Activated naive CD8-positive, alpha-beta T cell (primary cell): ENCODE results near the gene PTPRU.
"Not testable (repeated sequence)": the region's sequence is repeated elsewhere in the genome, so short reads cannot be mapped to it uniquely, and the experiment has no call there.

ENCODE experiments used
- H3K27ac Mint-ChIP-seq: one replicate; pipeline ENCODE4 v1.8.0; 2021; ENCODE audit warnings: mixed read lengths
- H3K27me3 Mint-ChIP-seq: one replicate; pipeline ENCODE4 v1.8.0; 2021; ENCODE audit warnings: mixed read lengths
- H3K36me3 Mint-ChIP-seq: one replicate; pipeline ENCODE4 v1.8.0; 2021; ENCODE audit warnings: mixed read lengths
- H3K4me1 Mint-ChIP-seq: one replicate; pipeline ENCODE4 v1.8.0; 2021; ENCODE audit warnings: low read depth, mixed read lengths
- H3K4me3 Mint-ChIP-seq: one replicate; pipeline ENCODE4 v1.8.0; 2021; ENCODE audit warnings: mild to moderate bottlenecking, mixed read lengths
- H3K9me3 Mint-ChIP-seq: one replicate; pipeline ENCODE4 v1.8.0; 2021; ENCODE audit warnings: low read depth, mixed read lengths

The PTPRU gene

DNA sequence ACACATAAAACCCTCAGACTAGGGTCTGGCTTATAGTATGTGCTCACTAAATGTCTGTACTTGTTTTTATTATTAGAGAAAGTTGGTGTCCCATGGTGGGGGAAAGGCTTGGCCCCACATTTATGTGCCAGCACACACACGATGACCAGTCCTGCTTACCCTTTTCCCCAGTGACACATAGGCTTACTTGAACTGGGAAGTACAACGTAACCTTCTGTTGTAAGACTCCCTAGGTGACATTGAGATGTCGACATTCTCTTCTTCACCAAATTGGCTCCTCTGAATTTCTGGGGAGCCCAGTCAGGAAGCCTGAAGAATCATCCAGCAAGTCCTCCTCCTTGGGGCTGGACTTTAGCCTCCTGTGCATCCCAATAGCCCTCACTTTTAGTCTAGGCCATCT, 3.9 kb upstream of the PTPRU start:
- H3K4me1 Mint-ChIP-seq: peaks cover 33% of the 10 kb centered on the region
- no peaks in the 10 kb centered on the region for H3K36me3 Mint-ChIP-seq
- no peak overlapping the region for H3K4me3 Mint-ChIP-seq

DNA sequence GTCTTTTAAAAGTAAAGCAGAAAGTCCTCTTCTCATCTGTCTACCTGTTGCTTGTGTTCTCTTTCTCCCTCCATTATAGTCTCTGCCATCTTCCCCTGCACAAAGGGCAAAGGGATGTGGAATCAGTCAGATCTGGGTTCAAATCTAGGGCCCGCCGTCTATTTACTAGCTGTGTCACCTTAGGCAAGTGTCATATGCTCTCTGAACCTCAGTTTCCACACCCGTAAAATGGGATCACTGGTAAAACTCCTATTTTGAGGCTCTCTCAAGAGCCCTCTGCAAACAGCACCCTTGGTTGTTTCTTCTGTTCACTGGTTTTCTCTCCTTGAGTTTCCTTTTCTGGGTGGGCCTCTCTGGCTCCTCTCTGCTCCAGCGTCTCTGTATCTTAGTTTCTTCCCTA, 2.6 kb upstream of the PTPRU start:
- Mint-ChIP-seq H3K36me3 (no peaks in the 10 kb centered on the region), H3K4me1 (peaks cover 34% of the 10 kb centered on the region), H3K27ac (no peak overlapping the region), H3K9me3 (no peaks in the 10 kb centered on the region), H3K27me3 (peaks cover 15% of the 10 kb centered on the region), H3K4me3 (no peak overlapping the region)

More for the DNA sequence above, 3.9 kb upstream of the PTPRU start:
- Mint-ChIP-seq H3K27me3 (peaks cover 11% of the 10 kb centered on the region), H3K9me3 (no peaks in the 10 kb centered on the region), H3K27ac (no peak overlapping the region)

DNA sequence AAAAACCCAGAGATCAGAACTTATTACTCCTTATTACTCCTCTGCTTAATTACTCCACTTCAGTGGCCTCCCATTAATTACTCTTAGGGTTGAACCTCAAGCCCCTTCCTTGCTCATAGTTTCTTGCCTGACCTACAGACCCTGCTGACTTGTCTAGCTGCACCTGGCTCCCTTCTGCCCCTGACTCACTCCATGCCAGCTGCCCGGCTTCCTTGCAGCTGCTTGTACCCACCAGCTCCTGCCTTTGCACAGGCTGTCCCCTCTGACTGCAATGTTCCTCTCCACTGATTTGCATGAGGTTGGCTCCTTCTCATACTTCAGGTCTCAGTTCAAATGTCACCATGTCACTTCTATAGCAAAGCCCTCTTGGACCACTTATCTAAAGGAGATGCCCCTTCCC, 1.9 kb upstream of the PTPRU start:
- no peak overlapping the region for H3K4me3 Mint-ChIP-seq
- H3K27ac Mint-ChIP-seq: no peak overlapping the region
- no peaks in the 10 kb centered on the region for H3K9me3 Mint-ChIP-seq
- H3K27me3 Mint-ChIP-seq: peaks cover 21% of the 10 kb centered on the region
- peaks cover 33% of the 10 kb centered on the region for H3K4me1 Mint-ChIP-seq
- H3K36me3 Mint-ChIP-seq: no peaks in the 10 kb centered on the region

DNA sequence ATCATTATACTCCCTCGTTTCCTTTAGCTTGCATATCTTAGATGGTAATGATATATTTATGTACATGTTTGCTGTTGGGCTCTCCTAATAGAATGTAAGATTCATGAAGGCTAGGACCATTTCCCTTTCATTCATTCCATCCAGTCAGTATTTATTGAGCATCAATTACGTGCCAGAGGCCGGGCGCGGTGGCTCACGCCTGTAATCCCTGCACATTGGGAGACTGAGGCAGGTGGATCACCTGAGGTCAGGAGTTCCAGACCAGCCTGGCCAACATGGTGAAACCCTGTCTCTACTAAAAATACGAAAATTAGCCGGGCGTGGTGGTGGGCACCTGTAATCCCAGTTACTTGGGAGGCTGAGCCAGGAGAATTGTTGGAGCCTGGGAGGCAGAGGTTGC, 1.4 kb upstream of the PTPRU start:
- Mint-ChIP-seq H3K4me1 (peaks cover 29% of the 10 kb centered on the region), H3K4me3 (peak overlapping the region; percentile 15), H3K27me3 (peaks cover 24% of the 10 kb centered on the region)
- H3K36me3 Mint-ChIP-seq, H3K27ac Mint-ChIP-seq, H3K9me3 Mint-ChIP-seq: not testable (repeated sequence)

DNA sequence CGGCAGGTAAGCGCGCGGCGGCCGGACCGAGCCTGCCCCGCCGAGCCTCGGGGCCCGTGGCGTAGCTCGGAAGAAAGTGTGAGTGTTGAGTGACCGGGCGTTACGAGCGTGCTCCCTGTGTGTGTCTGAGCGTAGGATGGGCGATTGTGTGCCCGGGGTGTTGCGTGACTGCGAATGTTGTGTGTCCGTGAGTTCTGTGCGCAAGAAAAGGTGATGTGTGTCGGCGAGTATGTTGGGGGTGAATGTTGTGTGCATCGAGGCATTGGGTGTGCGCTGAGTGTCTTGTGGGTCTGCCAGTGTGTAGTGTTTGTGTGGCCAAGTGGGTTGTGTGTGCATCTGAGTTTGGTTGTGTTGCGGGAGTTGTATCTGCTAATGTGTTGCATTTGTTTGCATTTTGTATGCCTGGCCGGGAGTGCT, 398 bp downstream of the PTPRU start:
- Mint-ChIP-seq H3K4me3 (peak overlapping the region; percentile 86), H3K27ac (peak overlapping the region; percentile 0), H3K36me3 (no peaks in the 10 kb centered on the region), H3K27me3 (peaks cover 33% of the 10 kb centered on the region), H3K4me1 (peaks cover 17% of the 10 kb centered on the region), H3K9me3 (no peaks in the 10 kb centered on the region)

DNA sequence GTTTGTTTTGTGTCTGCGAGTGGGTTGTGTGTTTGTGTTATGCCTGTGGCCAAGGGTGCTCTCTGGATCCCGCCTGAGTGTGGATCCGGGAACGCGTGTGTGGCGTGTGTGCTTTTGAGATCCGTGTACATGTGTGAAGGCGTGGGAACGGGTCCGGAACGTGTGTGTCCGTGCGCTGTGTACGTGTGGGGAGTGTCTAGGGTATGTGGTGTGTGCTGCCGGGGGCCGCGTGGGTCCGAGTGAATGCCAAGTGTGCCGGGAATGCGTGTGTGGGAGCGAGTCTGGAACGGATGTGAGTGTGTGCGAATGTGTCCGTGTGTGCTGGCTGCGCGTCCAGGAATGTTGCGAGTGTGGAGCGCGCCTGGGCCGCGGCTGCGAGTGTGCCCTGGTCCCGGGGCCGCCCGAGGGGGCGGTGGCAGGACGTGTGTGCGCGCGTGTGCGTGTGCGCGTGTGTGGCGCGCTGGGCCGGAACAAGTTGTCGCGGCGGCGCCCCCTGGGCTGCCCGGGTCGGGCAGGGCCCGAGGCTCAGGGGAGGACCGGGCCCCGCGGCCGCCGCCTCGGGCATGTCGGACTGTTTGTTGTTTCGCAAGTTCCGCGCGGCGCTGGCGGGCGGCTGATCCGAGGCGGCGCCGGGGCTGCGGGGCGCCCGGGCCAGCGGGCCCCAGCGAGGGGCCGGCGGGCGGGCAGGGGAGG, 953 bp downstream of the PTPRU start:
- no peaks in the 10 kb centered on the region for H3K9me3 Mint-ChIP-seq
- no peaks in the 10 kb centered on the region for H3K36me3 Mint-ChIP-seq
- peak overlapping the region; percentile 0 for H3K27ac Mint-ChIP-seq
- peaks cover 33% of the 10 kb centered on the region for H3K27me3 Mint-ChIP-seq
- H3K4me1 Mint-ChIP-seq: peaks cover 17% of the 10 kb centered on the region
- H3K4me3 Mint-ChIP-seq: peak overlapping the region; percentile 86

DNA sequence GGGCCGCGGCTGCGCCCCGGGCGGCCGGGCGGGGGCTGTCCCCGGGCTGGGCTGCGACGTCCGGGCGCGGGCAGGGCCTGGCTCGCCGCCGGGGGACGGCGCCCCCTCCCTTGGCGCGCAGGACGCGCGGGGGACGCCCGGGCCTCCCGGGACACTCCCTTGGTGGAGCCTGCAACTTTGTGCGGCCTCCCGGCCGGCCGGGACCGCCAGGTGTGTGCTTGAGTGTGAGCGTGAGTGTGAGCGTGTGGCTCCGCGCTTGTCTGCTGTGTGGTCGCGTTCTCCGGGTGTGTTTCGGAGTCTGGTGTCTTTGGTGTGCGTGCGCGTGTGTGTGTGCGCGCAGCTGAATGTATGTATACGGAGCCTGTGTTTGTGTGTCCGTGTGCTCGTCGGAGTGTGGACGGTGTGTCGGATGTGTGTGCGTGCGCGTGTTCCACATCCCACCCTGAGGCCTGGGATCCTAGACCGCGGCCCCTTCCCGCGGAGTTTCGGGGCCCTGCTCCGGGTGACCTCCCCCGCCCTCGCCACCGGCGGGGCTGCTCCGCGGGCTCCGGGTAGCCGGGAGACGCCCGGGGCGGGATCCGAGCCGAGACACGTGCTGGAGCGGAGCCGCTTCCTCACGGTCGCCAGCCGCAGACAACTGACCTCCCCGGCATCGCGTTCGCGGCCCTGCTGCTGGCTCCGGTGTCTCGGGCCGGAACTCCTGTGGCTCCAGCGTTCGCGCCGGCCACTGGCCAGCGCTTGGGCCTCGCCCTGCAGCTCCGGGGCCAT, 1.7 kb downstream of the PTPRU start:
- Mint-ChIP-seq H3K4me1 (peaks cover 17% of the 10 kb centered on the region), H3K27ac (no peak overlapping the region), H3K36me3 (no peaks in the 10 kb centered on the region), H3K9me3 (no peaks in the 10 kb centered on the region), H3K27me3 (peaks cover 33% of the 10 kb centered on the region), H3K4me3 (peak overlapping the region; percentile 83)

DNA sequence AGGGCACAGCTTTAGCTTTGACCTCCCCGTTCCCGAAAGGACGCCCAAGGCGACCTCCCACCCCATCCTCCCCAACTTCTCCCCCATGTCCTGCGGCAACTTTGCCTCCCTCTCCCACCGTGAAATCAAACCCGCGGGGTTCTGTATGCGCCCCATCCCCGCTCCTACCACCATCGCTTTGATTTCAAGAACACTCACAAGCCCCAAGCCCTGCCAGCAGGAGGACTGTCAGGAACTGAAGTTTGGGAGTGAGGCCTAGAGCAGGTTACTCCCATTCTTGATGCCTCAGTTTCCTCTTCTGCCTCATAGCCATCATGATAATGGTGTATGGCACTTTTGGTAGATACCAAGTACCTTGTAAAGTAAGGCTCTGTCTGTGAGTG, 2.3 kb downstream of the PTPRU start:
- Mint-ChIP-seq H3K4me3 (peak overlapping the region; percentile 84), H3K27me3 (peaks cover 33% of the 10 kb centered on the region), H3K36me3 (no peaks in the 10 kb centered on the region), H3K27ac (no peak overlapping the region), H3K4me1 (peaks cover 17% of the 10 kb centered on the region), H3K9me3 (no peaks in the 10 kb centered on the region)

DNA sequence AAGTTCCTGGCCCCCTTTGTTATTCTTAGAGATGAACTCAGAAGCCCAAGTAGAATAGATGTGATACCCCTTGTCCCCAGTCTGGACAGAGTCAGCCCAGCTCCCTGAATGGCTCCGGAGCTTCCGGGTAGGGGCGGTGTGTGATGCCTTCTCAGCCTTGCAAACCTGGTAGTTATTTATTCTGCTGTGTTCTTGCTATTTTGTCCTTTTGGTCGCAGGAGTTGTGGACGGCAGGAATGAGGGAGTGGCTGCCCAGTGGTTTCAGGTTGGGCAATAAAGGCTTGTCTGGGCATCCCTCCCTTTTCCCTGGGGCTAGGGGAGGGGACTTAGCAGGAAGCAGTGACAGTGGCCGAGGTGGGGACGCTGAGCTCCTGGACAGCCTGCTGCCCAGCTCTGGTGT, 2.8 kb downstream of the PTPRU start:
- Mint-ChIP-seq H3K27ac (no peak overlapping the region), H3K9me3 (no peaks in the 10 kb centered on the region), H3K4me3 (peak overlapping the region; percentile 84), H3K4me1 (peaks cover 17% of the 10 kb centered on the region), H3K36me3 (no peaks in the 10 kb centered on the region), H3K27me3 (peaks cover 32% of the 10 kb centered on the region)

DNA sequence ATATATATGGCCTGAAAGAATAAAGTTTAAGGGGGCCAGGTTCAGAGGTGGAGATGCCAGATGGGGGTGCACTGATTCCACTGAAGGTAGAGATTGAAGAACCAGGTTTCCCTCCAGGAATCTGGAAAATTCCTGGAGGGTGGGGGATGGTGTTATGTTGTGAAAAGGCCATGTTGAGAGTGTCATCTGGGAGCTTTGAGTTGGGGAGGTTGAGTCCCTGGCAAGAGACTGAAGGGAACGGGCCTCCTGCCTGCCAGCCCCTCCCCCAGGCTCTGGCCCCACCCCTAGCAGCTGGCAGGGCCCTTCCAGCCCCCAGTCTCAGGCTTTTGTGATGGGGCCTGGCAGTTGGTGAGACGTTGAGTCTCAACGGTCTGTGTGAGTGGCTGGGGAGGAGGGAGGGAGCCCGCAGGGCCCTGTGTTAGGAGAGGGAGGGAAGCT, 4.1 kb downstream of the PTPRU start:
- Mint-ChIP-seq H3K27me3 (peaks cover 32% of the 10 kb centered on the region), H3K9me3 (no peaks in the 10 kb centered on the region), H3K27ac (no peak overlapping the region), H3K36me3 (no peaks in the 10 kb centered on the region), H3K4me1 (peaks cover 17% of the 10 kb centered on the region), H3K4me3 (no peak overlapping the region)

DNA sequence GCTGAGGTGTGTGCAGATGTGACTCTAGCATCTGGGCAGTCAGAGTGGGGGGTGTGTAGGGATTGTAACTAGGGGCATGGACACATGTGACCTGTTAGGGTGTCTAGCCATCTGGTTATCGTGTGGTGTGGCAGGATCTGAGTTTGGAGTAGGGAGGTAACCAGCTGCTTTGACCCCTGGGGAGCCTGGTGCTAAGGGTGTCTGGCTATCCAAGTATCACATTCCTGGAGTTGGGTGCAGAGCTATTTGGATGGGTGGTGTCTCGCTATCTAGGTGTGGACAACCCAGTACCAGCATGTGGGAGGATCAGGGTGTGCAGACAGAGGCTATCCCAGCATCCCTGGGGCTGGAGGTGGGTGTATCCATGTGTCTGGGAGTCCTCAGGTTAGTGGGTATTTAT, 4.7 kb downstream of the PTPRU start:
- H3K27me3 Mint-ChIP-seq: peaks cover 29% of the 10 kb centered on the region
- H3K36me3 Mint-ChIP-seq: no peaks in the 10 kb centered on the region
- no peak overlapping the region for H3K27ac Mint-ChIP-seq
- H3K9me3 Mint-ChIP-seq: no peaks in the 10 kb centered on the region
- peaks cover 14% of the 10 kb centered on the region for H3K4me1 Mint-ChIP-seq
- no peak overlapping the region for H3K4me3 Mint-ChIP-seq

DNA sequence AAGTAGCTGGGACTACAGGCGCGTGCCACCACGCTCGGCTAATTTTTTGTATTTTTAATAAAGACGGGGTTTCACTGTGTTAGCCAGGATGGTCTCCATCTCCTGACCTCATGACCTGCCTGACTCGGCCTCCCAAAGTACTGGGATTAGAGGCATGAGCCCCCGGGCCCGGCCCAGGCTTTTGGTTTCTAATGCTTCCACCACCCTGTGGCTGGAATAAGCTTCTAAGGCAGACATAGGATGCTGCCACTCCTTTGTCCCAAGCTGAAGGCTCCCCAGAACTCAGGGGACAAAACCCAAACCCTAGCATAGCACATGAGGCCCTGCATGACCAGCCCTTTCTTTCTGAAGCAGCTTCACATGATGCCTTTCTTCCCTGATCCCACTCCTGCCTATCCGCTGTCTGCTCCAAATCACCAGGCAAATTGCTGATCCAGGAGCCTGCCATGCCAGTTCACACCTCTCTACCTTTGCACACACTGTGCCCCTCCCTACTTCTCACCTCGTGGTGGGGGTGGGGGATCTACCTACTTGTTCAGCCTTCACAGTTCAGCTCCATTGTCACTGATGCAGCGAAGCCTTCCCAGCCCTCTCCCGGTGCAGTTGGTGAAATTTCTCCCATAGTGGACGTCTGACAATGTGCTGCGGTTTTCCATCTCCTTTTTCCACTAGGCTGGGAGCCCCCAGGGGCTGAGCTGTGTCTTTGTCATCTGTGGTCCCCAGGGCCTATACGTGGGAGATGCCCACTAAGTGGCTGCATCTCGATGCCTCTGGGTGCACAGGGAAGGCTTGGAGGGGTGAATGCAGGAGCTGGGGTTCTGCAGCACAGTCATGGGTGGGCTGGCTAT, 6.9 kb downstream of the PTPRU start:
- Mint-ChIP-seq H3K27me3 (peaks cover 24% of the 10 kb centered on the region), H3K27ac (no peak overlapping the region), H3K9me3 (no peaks in the 10 kb centered on the region), H3K36me3 (no peaks in the 10 kb centered on the region), H3K4me1 (peaks cover 5% of the 10 kb centered on the region), H3K4me3 (no peak overlapping the region)

DNA sequence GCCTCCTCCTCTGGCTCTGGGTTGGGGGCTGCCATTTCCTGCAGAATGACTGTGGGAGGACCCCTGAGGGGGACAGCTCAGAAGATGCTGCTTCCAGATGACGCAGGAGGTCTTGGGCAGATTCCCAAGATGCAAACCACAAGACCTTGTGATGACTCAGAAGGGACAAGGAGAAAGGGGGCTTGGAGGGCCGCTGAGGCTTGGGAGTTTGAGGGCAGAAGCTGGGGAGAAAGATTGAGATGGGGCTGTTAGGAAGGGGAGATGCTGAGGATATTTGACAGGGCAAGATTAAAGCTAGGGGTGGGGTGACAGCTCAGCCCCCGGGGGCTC, 7.5 kb downstream of the PTPRU start:
- Mint-ChIP-seq H3K27ac (no peak overlapping the region), H3K27me3 (peaks cover 20% of the 10 kb centered on the region), H3K4me3 (no peak overlapping the region), H3K4me1 (peaks cover 1% of the 10 kb centered on the region), H3K36me3 (no peaks in the 10 kb centered on the region), H3K9me3 (no peaks in the 10 kb centered on the region)

DNA sequence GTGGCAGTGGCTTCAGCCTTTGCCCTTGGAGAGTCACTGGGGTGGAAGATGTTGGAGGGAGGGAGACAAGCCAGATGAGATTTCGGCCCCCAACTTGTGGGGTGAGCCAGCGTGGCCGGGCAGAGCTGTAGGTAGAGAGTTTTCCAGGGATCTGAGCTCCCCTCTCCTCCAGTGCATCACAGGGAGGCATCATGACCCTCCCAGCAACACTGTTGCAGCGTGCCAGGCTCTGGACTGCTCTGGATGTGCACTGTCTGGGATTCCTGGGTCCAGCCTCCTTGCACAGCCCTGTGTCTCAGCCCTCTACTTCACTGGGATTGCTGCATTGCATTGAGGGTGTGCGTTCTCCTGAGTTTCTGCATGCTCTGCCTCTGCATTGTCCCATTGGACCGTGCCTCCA, 8.9 kb downstream of the PTPRU start:
- H3K9me3 Mint-ChIP-seq: no peaks in the 10 kb centered on the region
- peaks cover 9% of the 10 kb centered on the region for H3K27me3 Mint-ChIP-seq

DNA sequence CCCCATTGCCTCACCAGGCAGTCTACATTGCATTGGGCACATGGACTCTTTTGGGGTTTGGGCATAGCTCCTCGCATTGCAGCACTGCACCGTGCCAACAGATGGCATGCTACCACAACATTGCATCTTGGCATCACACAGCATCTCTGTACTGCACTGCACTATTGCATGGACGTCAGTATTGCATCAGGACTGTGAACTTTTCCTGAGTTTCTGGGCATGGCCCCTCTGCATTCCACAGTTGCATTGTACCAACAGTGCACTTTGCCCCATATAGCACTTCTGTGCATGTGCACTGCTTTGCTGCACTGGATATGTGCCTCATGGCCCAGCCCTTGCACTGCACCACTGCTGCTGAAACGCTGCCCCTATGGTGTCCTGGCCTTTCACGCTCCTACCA, 9.6 kb downstream of the PTPRU start:
- Mint-ChIP-seq H3K4me3 (no peak overlapping the region), H3K27ac (no peak overlapping the region), H3K27me3 (peaks cover 7% of the 10 kb centered on the region), H3K9me3 (no peaks in the 10 kb centered on the region), H3K4me1 (no peaks in the 10 kb centered on the region), H3K36me3 (no peaks in the 10 kb centered on the region)

More for the DNA sequence above, 8.9 kb downstream of the PTPRU start:
- Mint-ChIP-seq H3K4me1 (no peaks in the 10 kb centered on the region), H3K27ac (no peak overlapping the region), H3K36me3 (no peaks in the 10 kb centered on the region), H3K4me3 (no peak overlapping the region)
